ENCODE results near the gene NR1I3.

Gene NR1I3

GRCh38 chr1:161190962-161191521 lies 47.0 kb downstream of the NR1I3 start:
- Histone ChIP-seq H3K9me3 (ENCODE audit: control insufficient read depth, insufficient read depth, low read depth, low read length) (no peaks in the 10 kb centered on the region), H3K36me3 (ENCODE audit: control insufficient read depth in 2 of 2, insufficient read depth in 1 of 2, low read length in 2 of 2) (no peaks in the 10 kb centered on the region), H3K4me1 (ENCODE audit: control insufficient read depth, insufficient read depth, low read length) (no peaks in the 10 kb centered on the region), H3K4me3 (ENCODE audit: low read depth, low read length) (no peak overlapping the region), H3K27ac (ENCODE audit: extremely low read depth, low read depth, low read length) (no peak overlapping the region)
- no peak for TF ChIP-seq ZNF341 (tag by site-specific recombination; IDR thresholded peaks at IDR 0.05; ENCODE audit: low read depth)
- no peak for TF ChIP-seq AEBP2 (tag by site-specific recombination; IDR thresholded peaks at IDR 0.05; ENCODE audit: borderline replicate concordance)
- ChIA-PET POLR2A (interaction anchor here (0.6 to 1.3 kb wide), 5 partner anchors 11 to 199 kb away, joined by 3 to 4 read pairs (median 3); partner anchors contain the start of genes NDUFS2 and PPOX), CTCF (interaction anchor here (0.7 to 4.5 kb wide), 17 partner anchors 9 to 251 kb away, joined by 3 to 45 read pairs (median 10); partner anchors contain the start of genes APOA2, NDUFS2, PPOX and TOMM40L)

- POLR2A ChIA-PET: no interaction called here
- no peak for TF ChIP-seq ZNF449 (tag by site-specific recombination; IDR thresholded peaks at IDR 0.05)
- no peak for TF ChIP-seq ZBTB1 (tag by site-specific recombination; IDR thresholded peaks at IDR 0.05)
- TF ChIP-seq PRDM6 (tag by site-specific recombination; IDR thresholded peaks at IDR 0.05): no peak
- TF ChIP-seq HOXC10 (CRISPR knock-in tag; IDR thresholded peaks at IDR 0.05): no peak
- no peak for TF ChIP-seq ZNF843 (tag by site-specific recombination; IDR thresholded peaks at IDR 0.05)
- TF ChIP-seq ZFHX2 (tag by site-specific recombination; conservative IDR thresholded peaks at IDR 0.05): no peak
- no peak for TF ChIP-seq ZNF701 (tag by site-specific recombination; IDR thresholded peaks at IDR 0.05)
- TF ChIP-seq ZNF596 (tag by site-specific recombination; IDR thresholded peaks at IDR 0.05): no peak
- no peak for TF ChIP-seq ZNF133 (tag by site-specific recombination; IDR thresholded peaks at IDR 0.05)
- TF ChIP-seq GLIS2 (tag by site-specific recombination; IDR thresholded peaks at IDR 0.05): no peak
- TF ChIP-seq ZNF548 (tag by site-specific recombination; IDR thresholded peaks at IDR 0.05): no peak
- TF ChIP-seq ZNF114 (tag by site-specific recombination; IDR thresholded peaks at IDR 0.05): no peak
- no peak for TF ChIP-seq ZNF639 (tag by site-specific recombination; IDR thresholded peaks at IDR 0.05)
- no peak for TF ChIP-seq SP2 (tag by site-specific recombination; IDR thresholded peaks at IDR 0.05)
- TF ChIP-seq ZEB2 (tag by site-specific recombination; IDR thresholded peaks at IDR 0.05): no peak
Measured at GRCh38 chr1:161189036-161189435, 49.0 kb downstream of the NR1I3 start.

More at GRCh38 chr1:161189036-161189435, 49.0 kb downstream of the NR1I3 start:
- Histone ChIP-seq H3K4me3 (ENCODE audit: low read depth, low read length) (no peak overlapping the region), H3K4me1 (ENCODE audit: control insufficient read depth, insufficient read depth, low read length) (no peaks in the 10 kb centered on the region), H3K27ac (ENCODE audit: extremely low read depth, low read depth, low read length) (no peak overlapping the region), H3K36me3 (ENCODE audit: control insufficient read depth in 2 of 2, insufficient read depth in 1 of 2, low read length in 2 of 2) (no peaks in the 10 kb centered on the region), H3K9me3 (ENCODE audit: control insufficient read depth, insufficient read depth, low read depth, low read length) (no peaks in the 10 kb centered on the region)
- CTCF ChIA-PET: interaction anchor here (0.6 kb wide), 1 partner anchor 716 kb away, joined by 3 read pairs; no protein-coding TSS in a partner anchor

Measured in HEK293 (cell line).